Kidney epithelial cell (primary cell): ENCODE measurements around the gene LRRC8B. TPM values are rescaled to one million over a fixed set of nuclear protein-coding genes. Genes with fewer than 3 reads are reported as not detected.

Experiments
- DNase-seq: peaks from one replicate; pipeline ENCODE4 v3.0.0-alpha.2; 2010; ENCODE audit warnings: low read depth
- H3K27me3 ChIP-seq: 2 replicates; pipeline ENCODE4 v1.6.0; 2011; ENCODE audit warnings: low read length; ENCODE audit not compliant: control insufficient read depth, insufficient read depth
- H3K36me3 ChIP-seq: 2 replicates; pipeline ENCODE4 v1.5.1; 2011; ENCODE audit warnings: low read length; ENCODE audit not compliant: control insufficient read depth, insufficient read depth
- H3K4me3 ChIP-seq: 2 replicates; pipeline ENCODE4 v1.5.1; 2011; ENCODE audit warnings: low read depth, mild to moderate bottlenecking, control low read depth, low read length
- total RNA-seq: library from RNA; depleted of rRNA; stranded (reverse); fragments of >200 nt; gene quantifications from 2 replicates; pipeline ENCODE4 v1.2.3, GENCODE V29; 2015
- TF ChIP-seq, protein P1 (sequence below): IDR thresholded peaks from 2 replicates; pipeline ENCODE4 v1.5.1; 2011; ENCODE audit warnings: mild to moderate bottlenecking, moderate library complexity, low read length, control low read depth, inconsistent platforms; ENCODE audit not compliant: insufficient read depth, poor library complexity, severe bottlenecking

The LRRC8B gene
- total RNA-seq, 1 donor from 2014 or later: 8.9 TPM

- TF ChIP-seq, protein P1, sequence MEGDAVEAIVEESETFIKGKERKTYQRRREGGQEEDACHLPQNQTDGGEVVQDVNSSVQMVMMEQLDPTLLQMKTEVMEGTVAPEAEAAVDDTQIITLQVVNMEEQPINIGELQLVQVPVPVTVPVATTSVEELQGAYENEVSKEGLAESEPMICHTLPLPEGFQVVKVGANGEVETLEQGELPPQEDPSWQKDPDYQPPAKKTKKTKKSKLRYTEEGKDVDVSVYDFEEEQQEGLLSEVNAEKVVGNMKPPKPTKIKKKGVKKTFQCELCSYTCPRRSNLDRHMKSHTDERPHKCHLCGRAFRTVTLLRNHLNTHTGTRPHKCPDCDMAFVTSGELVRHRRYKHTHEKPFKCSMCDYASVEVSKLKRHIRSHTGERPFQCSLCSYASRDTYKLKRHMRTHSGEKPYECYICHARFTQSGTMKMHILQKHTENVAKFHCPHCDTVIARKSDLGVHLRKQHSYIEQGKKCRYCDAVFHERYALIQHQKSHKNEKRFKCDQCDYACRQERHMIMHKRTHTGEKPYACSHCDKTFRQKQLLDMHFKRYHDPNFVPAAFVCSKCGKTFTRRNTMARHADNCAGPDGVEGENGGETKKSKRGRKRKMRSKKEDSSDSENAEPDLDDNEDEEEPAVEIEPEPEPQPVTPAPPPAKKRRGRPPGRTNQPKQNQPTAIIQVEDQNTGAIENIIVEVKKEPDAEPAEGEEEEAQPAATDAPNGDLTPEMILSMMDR: no peak
- H3K4me3 ChIP-seq: no peak overlapping the region
- no peaks in the 10 kb centered on the region for H3K27me3 ChIP-seq
- no peaks in the 10 kb centered on the region for H3K36me3 ChIP-seq
- no peak for DNase-seq
Observed at GRCh38 chr1:89565521-89565920, 40.9 kb downstream of the LRRC8B start.

DNA sequence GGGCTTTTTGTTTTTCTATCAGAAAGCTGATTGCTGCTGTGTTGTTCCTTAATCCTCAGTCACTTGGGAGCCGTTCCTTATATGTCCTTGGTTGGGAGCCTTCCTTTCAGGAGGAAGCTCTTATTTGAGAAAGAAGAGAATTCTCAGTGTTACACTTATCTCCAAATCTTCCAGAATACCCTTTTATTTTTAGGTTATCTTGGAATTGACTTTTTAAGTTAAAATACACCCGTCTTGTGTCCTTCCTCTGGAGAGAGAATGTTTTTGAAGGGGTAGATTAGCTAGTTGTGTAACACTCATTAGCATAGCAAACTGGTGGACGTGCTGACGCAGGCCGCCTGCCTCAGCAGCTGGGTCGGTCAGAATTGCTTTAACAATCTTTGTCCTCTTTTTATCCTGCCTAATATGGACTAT, 42.1 kb downstream of the LRRC8B start:
- TF ChIP-seq, protein P1: no peak
- no peak overlapping the region for H3K4me3 ChIP-seq
- no peaks in the 10 kb centered on the region for H3K27me3 ChIP-seq
- no peak for DNase-seq
- no peaks in the 10 kb centered on the region for H3K36me3 ChIP-seq

DNA sequence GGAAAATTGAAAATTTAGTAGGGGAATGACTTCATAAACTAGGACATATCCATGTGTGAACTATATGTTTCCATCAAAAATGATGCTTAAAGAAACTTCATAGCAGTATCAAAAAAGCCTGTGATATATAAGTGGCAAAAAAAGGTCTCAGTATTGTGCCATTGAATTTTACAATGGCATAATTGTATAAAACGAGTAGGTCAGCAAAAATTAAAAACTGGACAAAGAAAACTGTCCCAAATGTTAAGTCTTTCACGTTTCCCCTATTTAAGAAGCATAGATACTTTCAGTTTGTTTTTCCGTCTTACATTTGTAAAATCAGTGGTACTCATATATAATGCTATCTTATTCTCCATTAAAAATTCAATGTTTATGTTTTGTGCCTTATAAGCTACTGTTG, 43.2 kb downstream of the LRRC8B start:
- Histone ChIP-seq H3K27me3 (no peaks in the 10 kb centered on the region), H3K36me3 (no peaks in the 10 kb centered on the region), H3K4me3 (no peak overlapping the region)
- no peak for DNase-seq
- TF ChIP-seq, protein P1: no peak

DNA sequence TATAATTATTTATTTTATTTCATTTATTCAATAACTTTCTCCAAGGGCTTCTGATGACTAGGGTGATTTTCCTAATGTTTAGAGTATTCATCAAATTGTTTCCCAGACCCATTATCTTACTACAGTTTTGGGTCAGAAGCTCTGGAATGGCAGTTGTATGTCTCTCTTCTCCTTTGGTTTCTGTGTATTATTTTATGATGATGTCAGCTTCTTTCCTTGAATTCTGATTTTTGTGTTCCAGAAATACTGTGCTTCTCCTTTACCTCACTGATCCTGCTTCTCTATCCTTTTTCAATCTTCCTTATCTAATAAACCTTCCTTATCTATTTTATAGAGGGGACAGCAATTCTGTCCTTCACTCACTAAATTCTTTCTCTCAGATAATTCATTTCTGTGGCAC, 48.8 kb downstream of the LRRC8B start:
- Histone ChIP-seq H3K4me3 (no peak overlapping the region), H3K36me3 (no peaks in the 10 kb centered on the region), H3K27me3 (no peaks in the 10 kb centered on the region)
- TF ChIP-seq, protein P1: no peak
- DNase-seq: no peak

GRCh38 chr1:89574621-89575020, 50.0 kb downstream of the LRRC8B start:
- TF ChIP-seq, protein P1: no peak
- Histone ChIP-seq H3K27me3 (no peaks in the 10 kb centered on the region), H3K36me3 (no peaks in the 10 kb centered on the region), H3K4me3 (no peak overlapping the region)
- no peak for DNase-seq

DNA sequence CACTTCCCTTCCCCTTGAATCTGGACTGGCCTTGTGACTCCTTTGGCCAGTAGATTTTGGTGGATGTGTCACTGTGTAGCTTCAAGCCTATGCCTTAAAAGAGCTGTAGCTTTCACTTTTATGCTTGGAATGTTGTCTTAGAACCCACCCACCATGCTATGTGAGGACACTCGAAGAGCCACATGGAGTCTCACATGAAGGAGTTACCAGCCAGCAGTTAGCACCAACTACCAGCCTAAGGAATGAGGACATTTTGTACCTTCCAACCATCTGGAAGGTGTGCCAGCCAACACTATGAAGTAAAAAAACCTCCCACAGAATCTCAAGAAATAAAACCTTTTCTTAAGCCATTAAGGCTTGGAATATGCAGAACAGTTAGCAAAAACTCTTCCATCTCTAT, 50.6 kb downstream of the LRRC8B start:
- H3K4me3 ChIP-seq: no peak overlapping the region
- no peak for DNase-seq
- TF ChIP-seq, protein P1: no peak
- no peaks in the 10 kb centered on the region for H3K36me3 ChIP-seq
- H3K27me3 ChIP-seq: no peaks in the 10 kb centered on the region
